WTC11 (cell line): Measurements from ENCODE around the gene ITPR3. TPM values are rescaled to one million over a fixed set of nuclear protein-coding genes. Genes with fewer than 3 reads are reported as not detected.

Experiments
- ATAC-seq: fragments of 200-7000 bp; cut with Tn5 transposase; 2 replicates; pipeline ENCODE4 v1.10.0; 2021; ENCODE audit warnings: mild to moderate bottlenecking, moderate library complexity
- CTCF ChIA-PET: fragments of 300-600 bp; sonication (Branson Sonifier 250); formaldehyde crosslinking; loops from one replicate; lab custom pipeline; 2021; ENCODE audit warnings: antibody characterized with exemption; lab: Charles Lee
- POLR2A ChIA-PET: fragments of 350-600 bp; sonication (Branson Sonifier 250); formaldehyde crosslinking; loops from one replicate; lab custom pipeline; 2021; ENCODE audit warnings: antibody characterized with exemption; lab: Charles Lee
- DNase-seq: peaks from one replicate; pipeline ENCODE4 v3.0.0; 2021; ENCODE audit warnings: low spot score
- H3K27ac Mint-ChIP-seq: 2 replicates; pipeline ENCODE4 v1.8.0; 2021; ENCODE audit warnings: mixed read lengths
- H3K27me3 Mint-ChIP-seq: 2 replicates; pipeline ENCODE4 v1.8.0; 2021; ENCODE audit warnings: low read depth, mild to moderate bottlenecking, moderate library complexity, mixed read lengths
- H3K36me3 Mint-ChIP-seq: 2 replicates; pipeline ENCODE4 v1.8.0; 2021; ENCODE audit warnings: mixed read lengths
- H3K4me1 Mint-ChIP-seq: 2 replicates; pipeline ENCODE4 v1.8.0; 2022; ENCODE audit warnings: mixed read lengths
- H3K4me3 Mint-ChIP-seq: 2 replicates; pipeline ENCODE4 v1.8.0; 2021; ENCODE audit warnings: mild to moderate bottlenecking, moderate library complexity, mixed read lengths
- H3K9me3 Mint-ChIP-seq: 2 replicates; pipeline ENCODE4 v1.8.0; 2021; ENCODE audit warnings: mixed read lengths
- ESRRA ChIP-seq: sonication (generic); formaldehyde crosslinking; IDR thresholded peaks from 2 replicates; pipeline ENCODE4 v1.8.1; 2022; ENCODE audit warnings: mild to moderate bottlenecking, missing genetic modification reagents, borderline replicate concordance
- ETV6 ChIP-seq: sonication (generic); formaldehyde crosslinking; IDR thresholded peaks from 2 replicates; pipeline ENCODE4 v1.8.1; 2022; ENCODE audit warnings: mild to moderate bottlenecking, missing genetic modification reagents
- HMGA2 ChIP-seq: fragments of 250-450 bp; sonication (Bioruptor Pico); IDR thresholded peaks from 2 replicates; pipeline ENCODE4 v1.4.0; 2021; ENCODE audit warnings: mild to moderate bottlenecking, moderate library complexity
- KAT7 ChIP-seq: sonication (generic); formaldehyde crosslinking; IDR thresholded peaks from 2 replicates; pipeline ENCODE4 v1.8.1; 2023; ENCODE audit warnings: missing genetic modification reagents, mild to moderate bottlenecking, borderline replicate concordance
- NR3C1 ChIP-seq: sonication (generic); formaldehyde crosslinking; conservative IDR thresholded peaks from 2 replicates; pipeline ENCODE4 v1.8.1; 2023; ENCODE audit warnings: low read depth, mild to moderate bottlenecking, missing genetic modification reagents
- SP1 ChIP-seq: sonication (generic); formaldehyde crosslinking; conservative IDR thresholded peaks from 2 replicates; pipeline ENCODE4 v1.8.1; 2022; ENCODE audit warnings: missing genetic modification reagents
- ZBTB21 ChIP-seq: sonication (generic); formaldehyde crosslinking; IDR thresholded peaks from 2 replicates; pipeline ENCODE4 v1.8.1; 2023; ENCODE audit warnings: mild to moderate bottlenecking, missing genetic modification reagents, borderline replicate concordance
- ZNF416 ChIP-seq: fragments of 250-450 bp; sonication (Bioruptor Pico); IDR thresholded peaks from 2 replicates; pipeline ENCODE4 v1.9.0; 2021; ENCODE audit warnings: mild to moderate bottlenecking, inconsistent platforms
- ZNF671 ChIP-seq: fragments of 250-450 bp; sonication (Bioruptor Pico); IDR thresholded peaks from 2 replicates; pipeline ENCODE4 v1.8.0; 2021; ENCODE audit warnings: mild to moderate bottlenecking
- total RNA-seq: library from RNA; stranded (reverse); gene quantifications from 3 replicates; pipeline ENCODE4 v1.2.3, GENCODE V29; 2021
- TF ChIP-seq, protein P1 (sequence below): sonication (generic); formaldehyde crosslinking; IDR thresholded peaks from 2 replicates; pipeline ENCODE4 v1.8.1; 2023; ENCODE audit warnings: mild to moderate bottlenecking, missing genetic modification reagents, moderate library complexity
- TF ChIP-seq, protein P2 (sequence below): fragments of 250-450 bp; sonication (Bioruptor Pico); IDR thresholded peaks from 2 replicates; pipeline ENCODE4 v1.9.0; 2021; ENCODE audit warnings: mild to moderate bottlenecking
- TF ChIP-seq, protein P3 (sequence below): sonication (generic); formaldehyde crosslinking; IDR thresholded peaks from 2 replicates; pipeline ENCODE4 v1.8.0; 2023; ENCODE audit warnings: missing genetic modification reagents
- TF ChIP-seq, protein P4 (sequence below): sonication (generic); formaldehyde crosslinking; conservative IDR thresholded peaks from 2 replicates; pipeline ENCODE4 v1.8.1; 2023; ENCODE audit warnings: mild to moderate bottlenecking, low read depth, missing genetic modification reagents, moderate library complexity
- TF ChIP-seq, protein P5 (sequence below): fragments of 250-450 bp; sonication (Bioruptor Pico); IDR thresholded peaks from 2 replicates; pipeline ENCODE4 v2.1.2; 2022; ENCODE audit warnings: mild to moderate bottlenecking, moderate library complexity
- TF ChIP-seq, protein P6 (sequence below): sonication (generic); formaldehyde crosslinking; IDR thresholded peaks from 2 replicates; pipeline ENCODE4 v1.8.0; 2022; ENCODE audit warnings: mild to moderate bottlenecking, missing genetic modification reagents
- TF ChIP-seq, protein P7 (sequence below): sonication (generic); formaldehyde crosslinking; IDR thresholded peaks from 2 replicates; pipeline ENCODE4 v1.8.0; 2022; ENCODE audit warnings: mild to moderate bottlenecking, missing genetic modification reagents
- TF ChIP-seq, protein P8 (sequence below): sonication (generic); formaldehyde crosslinking; IDR thresholded peaks from 2 replicates; pipeline ENCODE4 v1.8.0; 2022; ENCODE audit warnings: mild to moderate bottlenecking, missing genetic modification reagents
- TF ChIP-seq, protein P9 (sequence below): sonication (generic); formaldehyde crosslinking; IDR thresholded peaks from 2 replicates; pipeline ENCODE4 v1.8.1; 2022; ENCODE audit warnings: low read depth, mild to moderate bottlenecking, moderate library complexity, missing genetic modification reagents, borderline replicate concordance

ITPR3 gene
- total RNA-seq, 1 experiment from 2014 or later: 47.3 TPM

DNA sequence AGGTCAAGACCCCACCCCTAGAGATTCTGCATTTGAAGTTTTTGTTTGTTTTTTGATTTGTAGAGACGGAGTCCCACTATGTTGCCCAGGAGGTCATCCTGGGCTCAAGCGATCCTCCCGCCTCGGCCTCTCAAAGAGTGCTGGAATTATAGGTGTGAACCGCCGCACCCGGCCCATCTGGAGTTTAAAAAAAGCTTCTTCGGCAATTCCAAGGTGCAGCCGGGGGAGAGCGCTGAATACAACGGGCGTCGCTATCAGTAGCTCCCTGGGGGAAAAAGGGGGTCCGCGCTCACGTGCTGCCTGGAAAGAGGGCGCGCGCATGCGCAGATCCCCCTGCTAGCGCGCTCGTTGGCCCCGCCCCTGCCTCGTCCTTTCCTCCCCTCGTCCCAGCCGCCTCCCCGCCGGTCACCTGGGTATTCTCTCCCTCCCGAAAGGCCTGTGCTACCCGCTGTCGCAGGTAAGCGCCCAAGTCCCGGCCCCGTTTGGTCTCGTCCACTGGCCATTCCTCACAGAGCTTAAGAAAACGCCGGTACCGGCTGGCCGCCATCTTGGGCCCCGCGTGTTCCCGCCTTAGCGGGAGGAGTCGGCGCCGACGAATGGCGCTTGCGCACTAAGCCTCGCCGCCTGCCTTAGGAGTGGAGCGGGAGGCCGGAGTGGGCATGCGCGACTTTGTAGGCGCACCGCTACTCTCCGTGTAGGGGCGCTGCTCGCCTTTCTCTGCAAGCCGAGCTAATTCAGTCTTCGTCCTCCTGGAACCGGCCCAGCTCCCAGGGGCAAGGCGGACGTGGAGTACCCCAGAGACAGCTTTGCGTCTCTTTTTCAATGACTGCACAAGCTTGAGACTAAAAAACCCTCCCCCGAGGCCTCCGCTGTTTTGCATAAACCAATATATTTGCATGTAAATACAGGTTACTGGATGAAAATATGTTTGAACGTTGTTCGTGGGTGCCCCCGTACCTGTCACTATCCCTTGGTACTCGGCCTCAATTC, 90.3 kb downstream of the ITPR3 start, which contains the start of gene UQCC2:
TSS of gene UQCC2 (minus strand) at position 561 of the 990 bp plus-strand sequence. CDS start at position 547, 14 bp downstream.
- H3K4me1 Mint-ChIP-seq: peaks cover 33% of the 10 kb centered on the region
- H3K9me3 Mint-ChIP-seq: no peaks in the 10 kb centered on the region
- H3K4me3 Mint-ChIP-seq: peak within 1 kb of the TSS; percentile 82
- ChIA-PET POLR2A (interaction anchor here (0.5 to 1.1 kb wide), 6 partner anchors 11 to 393 kb away, joined by 3 to 4 read pairs (median 3); partner anchors contain the start of gene LEMD2), CTCF (interaction anchor here (0.6 to 3.5 kb wide), 38 partner anchors 8 to 444 kb away, joined by 3 to 34 read pairs (median 5); partner anchors contain the start of genes BAK1 and IP6K3)
- DNase-seq: peak; percentile 96
- H3K27ac Mint-ChIP-seq: peak within 1 kb of the TSS; percentile 94
- ATAC-seq: peak; percentile 96
- no peaks in the 10 kb centered on the region; the same call in 1 of the 2 replicates for H3K27me3 Mint-ChIP-seq
- H3K36me3 Mint-ChIP-seq: peaks cover 40% of the 10 kb centered on the region
- TF ChIP-seq, protein P1, sequence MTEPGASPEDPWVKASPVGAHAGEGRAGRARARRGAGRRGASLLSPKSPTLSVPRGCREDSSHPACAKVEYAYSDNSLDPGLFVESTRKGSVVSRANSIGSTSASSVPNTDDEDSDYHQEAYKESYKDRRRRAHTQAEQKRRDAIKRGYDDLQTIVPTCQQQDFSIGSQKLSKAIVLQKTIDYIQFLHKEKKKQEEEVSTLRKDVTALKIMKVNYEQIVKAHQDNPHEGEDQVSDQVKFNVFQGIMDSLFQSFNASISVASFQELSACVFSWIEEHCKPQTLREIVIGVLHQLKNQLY (CRISPR knock-in tag): no peak
- TF ChIP-seq ZNF671 (CRISPR knock-in tag) (no peak), ETV6 (CRISPR knock-in tag) (peak; percentile 86; the same call in 1 of the 2 replicates), HMGA2 (CRISPR knock-in tag) (no peak), ZNF416 (peak; percentile 57; the same call in 1 of the 2 replicates), SP1 (peak; percentile 82), NR3C1 (CRISPR knock-in tag) (no peak), ESRRA (0 out of 2 replicates have a peak, but pooled peaks have one; percentile 44), ZBTB21 (CRISPR knock-in tag) (no peak), KAT7 (0 out of 2 replicates have a peak, but pooled peaks have one; percentile 60)
- TF ChIP-seq, protein P2, sequence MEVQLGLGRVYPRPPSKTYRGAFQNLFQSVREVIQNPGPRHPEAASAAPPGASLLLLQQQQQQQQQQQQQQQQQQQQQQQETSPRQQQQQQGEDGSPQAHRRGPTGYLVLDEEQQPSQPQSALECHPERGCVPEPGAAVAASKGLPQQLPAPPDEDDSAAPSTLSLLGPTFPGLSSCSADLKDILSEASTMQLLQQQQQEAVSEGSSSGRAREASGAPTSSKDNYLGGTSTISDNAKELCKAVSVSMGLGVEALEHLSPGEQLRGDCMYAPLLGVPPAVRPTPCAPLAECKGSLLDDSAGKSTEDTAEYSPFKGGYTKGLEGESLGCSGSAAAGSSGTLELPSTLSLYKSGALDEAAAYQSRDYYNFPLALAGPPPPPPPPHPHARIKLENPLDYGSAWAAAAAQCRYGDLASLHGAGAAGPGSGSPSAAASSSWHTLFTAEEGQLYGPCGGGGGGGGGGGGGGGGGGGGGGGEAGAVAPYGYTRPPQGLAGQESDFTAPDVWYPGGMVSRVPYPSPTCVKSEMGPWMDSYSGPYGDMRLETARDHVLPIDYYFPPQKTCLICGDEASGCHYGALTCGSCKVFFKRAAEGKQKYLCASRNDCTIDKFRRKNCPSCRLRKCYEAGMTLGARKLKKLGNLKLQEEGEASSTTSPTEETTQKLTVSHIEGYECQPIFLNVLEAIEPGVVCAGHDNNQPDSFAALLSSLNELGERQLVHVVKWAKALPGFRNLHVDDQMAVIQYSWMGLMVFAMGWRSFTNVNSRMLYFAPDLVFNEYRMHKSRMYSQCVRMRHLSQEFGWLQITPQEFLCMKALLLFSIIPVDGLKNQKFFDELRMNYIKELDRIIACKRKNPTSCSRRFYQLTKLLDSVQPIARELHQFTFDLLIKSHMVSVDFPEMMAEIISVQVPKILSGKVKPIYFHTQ (CRISPR knock-in tag): no peak
- TF ChIP-seq, protein P3, sequence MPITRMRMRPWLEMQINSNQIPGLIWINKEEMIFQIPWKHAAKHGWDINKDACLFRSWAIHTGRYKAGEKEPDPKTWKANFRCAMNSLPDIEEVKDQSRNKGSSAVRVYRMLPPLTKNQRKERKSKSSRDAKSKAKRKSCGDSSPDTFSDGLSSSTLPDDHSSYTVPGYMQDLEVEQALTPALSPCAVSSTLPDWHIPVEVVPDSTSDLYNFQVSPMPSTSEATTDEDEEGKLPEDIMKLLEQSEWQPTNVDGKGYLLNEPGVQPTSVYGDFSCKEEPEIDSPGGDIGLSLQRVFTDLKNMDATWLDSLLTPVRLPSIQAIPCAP (CRISPR knock-in tag): peak; percentile 82; the same call in 1 of the 2 replicates
- TF ChIP-seq, protein P4, sequence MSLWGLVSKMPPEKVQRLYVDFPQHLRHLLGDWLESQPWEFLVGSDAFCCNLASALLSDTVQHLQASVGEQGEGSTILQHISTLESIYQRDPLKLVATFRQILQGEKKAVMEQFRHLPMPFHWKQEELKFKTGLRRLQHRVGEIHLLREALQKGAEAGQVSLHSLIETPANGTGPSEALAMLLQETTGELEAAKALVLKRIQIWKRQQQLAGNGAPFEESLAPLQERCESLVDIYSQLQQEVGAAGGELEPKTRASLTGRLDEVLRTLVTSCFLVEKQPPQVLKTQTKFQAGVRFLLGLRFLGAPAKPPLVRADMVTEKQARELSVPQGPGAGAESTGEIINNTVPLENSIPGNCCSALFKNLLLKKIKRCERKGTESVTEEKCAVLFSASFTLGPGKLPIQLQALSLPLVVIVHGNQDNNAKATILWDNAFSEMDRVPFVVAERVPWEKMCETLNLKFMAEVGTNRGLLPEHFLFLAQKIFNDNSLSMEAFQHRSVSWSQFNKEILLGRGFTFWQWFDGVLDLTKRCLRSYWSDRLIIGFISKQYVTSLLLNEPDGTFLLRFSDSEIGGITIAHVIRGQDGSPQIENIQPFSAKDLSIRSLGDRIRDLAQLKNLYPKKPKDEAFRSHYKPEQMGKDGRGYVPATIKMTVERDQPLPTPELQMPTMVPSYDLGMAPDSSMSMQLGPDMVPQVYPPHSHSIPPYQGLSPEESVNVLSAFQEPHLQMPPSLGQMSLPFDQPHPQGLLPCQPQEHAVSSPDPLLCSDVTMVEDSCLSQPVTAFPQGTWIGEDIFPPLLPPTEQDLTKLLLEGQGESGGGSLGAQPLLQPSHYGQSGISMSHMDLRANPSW: no peak
- TF ChIP-seq, protein P5, sequence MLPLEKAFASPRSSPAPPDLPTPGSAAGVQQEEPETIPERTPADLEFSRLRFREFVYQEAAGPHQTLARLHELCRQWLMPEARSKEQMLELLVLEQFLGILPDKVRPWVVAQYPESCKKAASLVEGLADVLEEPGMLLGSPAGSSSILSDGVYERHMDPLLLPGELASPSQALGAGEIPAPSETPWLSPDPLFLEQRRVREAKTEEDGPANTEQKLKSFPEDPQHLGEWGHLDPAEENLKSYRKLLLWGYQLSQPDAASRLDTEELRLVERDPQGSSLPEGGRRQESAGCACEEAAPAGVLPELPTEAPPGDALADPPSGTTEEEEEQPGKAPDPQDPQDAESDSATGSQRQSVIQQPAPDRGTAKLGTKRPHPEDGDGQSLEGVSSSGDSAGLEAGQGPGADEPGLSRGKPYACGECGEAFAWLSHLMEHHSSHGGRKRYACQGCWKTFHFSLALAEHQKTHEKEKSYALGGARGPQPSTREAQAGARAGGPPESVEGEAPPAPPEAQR (CRISPR knock-in tag): no peak
- TF ChIP-seq, protein P6, sequence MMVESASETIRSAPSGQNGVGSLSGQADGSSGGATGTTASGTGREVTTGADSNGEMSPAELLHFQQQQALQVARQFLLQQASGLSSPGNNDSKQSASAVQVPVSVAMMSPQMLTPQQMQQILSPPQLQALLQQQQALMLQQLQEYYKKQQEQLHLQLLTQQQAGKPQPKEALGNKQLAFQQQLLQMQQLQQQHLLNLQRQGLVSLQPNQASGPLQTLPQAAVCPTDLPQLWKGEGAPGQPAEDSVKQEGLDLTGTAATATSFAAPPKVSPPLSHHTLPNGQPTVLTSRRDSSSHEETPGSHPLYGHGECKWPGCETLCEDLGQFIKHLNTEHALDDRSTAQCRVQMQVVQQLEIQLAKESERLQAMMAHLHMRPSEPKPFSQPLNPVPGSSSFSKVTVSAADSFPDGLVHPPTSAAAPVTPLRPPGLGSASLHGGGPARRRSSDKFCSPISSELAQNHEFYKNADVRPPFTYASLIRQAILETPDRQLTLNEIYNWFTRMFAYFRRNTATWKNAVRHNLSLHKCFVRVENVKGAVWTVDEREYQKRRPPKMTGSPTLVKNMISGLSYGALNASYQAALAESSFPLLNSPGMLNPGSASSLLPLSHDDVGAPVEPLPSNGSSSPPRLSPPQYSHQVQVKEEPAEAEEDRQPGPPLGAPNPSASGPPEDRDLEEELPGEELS (CRISPR knock-in tag): no peak; the same call in 1 of the 2 replicates
- TF ChIP-seq, protein P7, sequence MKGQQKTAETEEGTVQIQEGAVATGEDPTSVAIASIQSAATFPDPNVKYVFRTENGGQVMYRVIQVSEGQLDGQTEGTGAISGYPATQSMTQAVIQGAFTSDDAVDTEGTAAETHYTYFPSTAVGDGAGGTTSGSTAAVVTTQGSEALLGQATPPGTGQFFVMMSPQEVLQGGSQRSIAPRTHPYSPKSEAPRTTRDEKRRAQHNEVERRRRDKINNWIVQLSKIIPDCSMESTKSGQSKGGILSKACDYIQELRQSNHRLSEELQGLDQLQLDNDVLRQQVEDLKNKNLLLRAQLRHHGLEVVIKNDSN (CRISPR knock-in tag): peak; percentile 89
- TF ChIP-seq, protein P8, sequence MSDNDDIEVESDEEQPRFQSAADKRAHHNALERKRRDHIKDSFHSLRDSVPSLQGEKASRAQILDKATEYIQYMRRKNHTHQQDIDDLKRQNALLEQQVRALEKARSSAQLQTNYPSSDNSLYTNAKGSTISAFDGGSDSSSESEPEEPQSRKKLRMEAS (CRISPR knock-in tag): peak; percentile 97
- TF ChIP-seq, protein P9, sequence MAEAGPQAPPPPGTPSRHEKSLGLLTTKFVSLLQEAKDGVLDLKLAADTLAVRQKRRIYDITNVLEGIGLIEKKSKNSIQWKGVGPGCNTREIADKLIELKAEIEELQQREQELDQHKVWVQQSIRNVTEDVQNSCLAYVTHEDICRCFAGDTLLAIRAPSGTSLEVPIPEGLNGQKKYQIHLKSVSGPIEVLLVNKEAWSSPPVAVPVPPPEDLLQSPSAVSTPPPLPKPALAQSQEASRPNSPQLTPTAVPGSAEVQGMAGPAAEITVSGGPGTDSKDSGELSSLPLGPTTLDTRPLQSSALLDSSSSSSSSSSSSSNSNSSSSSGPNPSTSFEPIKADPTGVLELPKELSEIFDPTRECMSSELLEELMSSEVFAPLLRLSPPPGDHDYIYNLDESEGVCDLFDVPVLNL (CRISPR knock-in tag): peak; percentile 89
